GM18951 (cell line): Measurements from ENCODE around the gene PATZ1.
"Not testable (repeated sequence)": the region's sequence is repeated elsewhere in the genome, so short reads cannot be mapped to it uniquely, and the experiment has no call there.

Experiments used
- POLR2A ChIP-seq: IDR thresholded peaks from 4 replicates; pipeline ENCODE4 v1.6.1; 2011; ENCODE audit warnings: mild to moderate bottlenecking; ENCODE audit not compliant: insufficient read length, insufficient read depth; ENCODE audit errors: extremely low read depth
- in situ Hi-C: fragments of 300-500 bp; cut with MboI; formaldehyde crosslinking; loops from one replicate; pipeline ENCODE4 v1.12.0; 2022; ENCODE audit warnings: low sequenced_read_pairs, mixed read lengths, inconsistent platforms; ENCODE audit not compliant: unreplicated experiment

The PATZ1 gene, protein sequence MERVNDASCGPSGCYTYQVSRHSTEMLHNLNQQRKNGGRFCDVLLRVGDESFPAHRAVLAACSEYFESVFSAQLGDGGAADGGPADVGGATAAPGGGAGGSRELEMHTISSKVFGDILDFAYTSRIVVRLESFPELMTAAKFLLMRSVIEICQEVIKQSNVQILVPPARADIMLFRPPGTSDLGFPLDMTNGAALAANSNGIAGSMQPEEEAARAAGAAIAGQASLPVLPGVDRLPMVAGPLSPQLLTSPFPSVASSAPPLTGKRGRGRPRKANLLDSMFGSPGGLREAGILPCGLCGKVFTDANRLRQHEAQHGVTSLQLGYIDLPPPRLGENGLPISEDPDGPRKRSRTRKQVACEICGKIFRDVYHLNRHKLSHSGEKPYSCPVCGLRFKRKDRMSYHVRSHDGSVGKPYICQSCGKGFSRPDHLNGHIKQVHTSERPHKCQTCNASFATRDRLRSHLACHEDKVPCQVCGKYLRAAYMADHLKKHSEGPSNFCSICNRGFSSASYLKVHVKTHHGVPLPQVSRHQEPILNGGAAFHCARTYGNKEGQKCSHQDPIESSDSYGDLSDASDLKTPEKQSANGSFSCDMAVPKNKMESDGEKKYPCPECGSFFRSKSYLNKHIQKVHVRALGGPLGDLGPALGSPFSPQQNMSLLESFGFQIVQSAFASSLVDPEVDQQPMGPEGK

DNA sequence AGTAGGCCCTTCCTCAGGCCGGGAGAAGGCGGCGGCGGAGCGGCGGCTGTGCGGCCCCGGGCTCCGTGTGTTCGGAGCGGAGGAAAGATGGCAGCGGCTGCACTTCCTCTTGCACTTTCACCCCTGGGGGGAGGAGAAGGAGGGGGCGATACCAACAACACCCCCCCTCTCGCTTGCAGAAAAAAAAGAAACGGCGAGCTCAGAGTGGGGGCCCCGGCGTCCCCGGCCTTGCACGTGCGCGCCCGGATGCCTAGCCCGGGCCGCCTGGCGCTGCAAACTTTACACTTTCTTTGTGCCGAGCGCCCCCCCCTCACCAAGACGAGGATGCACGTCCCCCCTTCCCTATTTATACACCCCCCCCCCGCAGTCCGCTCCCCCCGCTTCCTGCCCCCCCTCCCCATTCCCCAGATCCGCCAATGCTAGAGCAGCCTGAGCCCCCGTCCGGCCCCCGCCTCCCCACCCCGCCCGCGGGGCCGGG lies at the start of gene PATZ1:
TSS of gene PATZ1 (minus strand) at position 92 of the 478 bp plus-strand sequence. CDS start 744 bp downstream, outside the sequence.
- TF ChIP-seq POLR2A, result peak; percentile 52
- in situ Hi-C loops, result no loop called here

DNA sequence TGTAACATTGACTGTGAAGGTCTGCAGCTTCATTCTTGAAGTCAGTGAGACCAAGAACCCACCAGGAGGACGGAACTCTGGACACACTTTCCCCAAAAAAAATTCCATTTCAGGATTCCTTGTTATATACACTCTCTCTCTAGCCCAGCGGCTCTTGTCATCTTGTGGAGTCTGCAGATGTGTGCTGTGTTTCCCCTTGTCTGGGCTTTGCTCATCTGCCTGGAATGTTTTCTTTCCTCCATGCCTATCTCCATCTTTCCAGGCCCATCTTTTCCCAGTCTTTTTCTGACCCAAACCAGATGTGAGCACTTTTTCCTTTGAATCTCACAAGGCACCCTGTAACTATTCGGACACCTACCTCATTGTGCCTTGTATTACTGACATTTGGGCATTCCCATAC lies 48.2 kb upstream of the PATZ1 start:
- in situ Hi-C loops, result no loop called here
- no peak for TF ChIP-seq POLR2A

DNA sequence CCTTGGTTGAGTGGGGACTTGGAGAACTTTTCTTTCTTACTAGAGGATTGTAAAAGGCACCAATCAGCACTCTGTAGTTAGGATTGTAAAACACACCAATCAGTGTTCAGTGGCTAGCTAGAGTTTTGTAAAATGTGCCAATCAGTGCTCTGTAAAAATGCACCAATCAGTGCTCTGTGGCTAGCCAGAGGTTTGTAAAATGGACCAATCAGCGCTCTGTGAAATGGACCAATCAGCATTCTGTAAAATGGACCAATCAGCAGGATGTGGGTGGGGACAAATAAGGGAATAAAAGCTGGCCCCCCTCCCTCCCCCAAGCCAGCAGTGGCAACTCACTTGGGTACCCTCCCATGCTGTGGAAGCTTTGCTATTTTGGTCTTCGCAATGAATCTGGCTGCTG lies 47.7 kb upstream of the PATZ1 start:
- no peak for TF ChIP-seq POLR2A
- in situ Hi-C loops, result no loop called here

DNA sequence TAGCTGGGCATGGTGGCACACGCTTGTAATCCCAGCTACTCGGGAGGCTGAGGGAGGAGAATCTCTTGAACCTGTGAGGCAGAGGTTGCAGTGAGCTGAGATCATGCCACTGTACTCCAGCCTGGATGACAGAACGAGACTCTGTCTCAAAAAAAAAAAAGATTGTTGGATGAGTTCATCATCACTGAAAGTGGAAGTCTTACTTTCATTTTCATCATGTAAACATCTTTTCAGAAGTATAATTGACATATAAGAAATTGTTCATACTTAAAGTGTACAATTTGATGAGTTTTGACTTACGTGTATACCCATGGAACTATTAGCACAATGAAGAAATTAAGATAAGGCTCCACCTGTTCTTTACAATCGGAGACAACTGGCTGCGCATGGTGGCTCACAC lies 32.5 kb upstream of the PATZ1 start:
- in situ Hi-C loops, result not testable (repeated sequence)

DNA sequence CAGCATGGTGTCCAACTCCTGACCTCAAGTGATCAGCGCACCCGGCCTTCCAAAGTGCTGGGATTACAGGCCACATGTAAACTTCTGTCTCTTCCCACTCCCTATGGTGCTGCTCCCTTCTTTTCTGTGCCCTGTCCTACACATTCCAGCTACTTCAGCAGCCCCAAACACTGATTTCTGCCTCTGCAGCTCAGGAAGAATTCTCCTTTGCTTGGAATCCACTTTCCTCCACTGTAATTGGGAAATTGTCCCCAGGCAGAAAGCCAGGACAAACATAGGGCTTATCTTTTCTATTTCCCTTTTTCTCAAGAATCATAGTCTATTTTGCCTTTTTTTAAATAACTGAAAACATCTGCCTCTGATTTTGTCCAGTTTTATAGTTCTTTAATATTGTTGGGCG lies 32.0 kb upstream of the PATZ1 start:
- TF ChIP-seq POLR2A, result no peak
- in situ Hi-C loops, result no loop called here

DNA sequence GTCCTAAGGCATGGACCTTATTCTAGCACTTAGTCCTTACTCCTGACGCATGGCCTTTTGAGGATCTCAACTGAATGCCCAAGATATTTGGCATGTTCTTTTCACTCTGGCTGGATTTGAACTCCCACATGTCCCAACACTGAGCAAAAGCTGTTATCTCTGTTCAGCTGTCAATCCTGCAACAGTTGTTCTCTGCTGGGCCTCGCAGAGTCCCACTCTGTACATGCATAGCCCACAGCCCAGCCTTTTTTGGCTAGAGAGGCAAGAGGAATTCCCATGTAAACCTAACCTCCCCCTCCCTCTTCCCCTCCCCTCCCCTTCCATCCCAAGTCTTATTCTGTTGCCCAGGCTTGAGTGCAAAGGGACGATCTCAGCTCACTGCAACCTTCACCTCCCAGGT lies 31.5 kb upstream of the PATZ1 start:
- TF ChIP-seq POLR2A, result no peak
- in situ Hi-C loops, result no loop called here

DNA sequence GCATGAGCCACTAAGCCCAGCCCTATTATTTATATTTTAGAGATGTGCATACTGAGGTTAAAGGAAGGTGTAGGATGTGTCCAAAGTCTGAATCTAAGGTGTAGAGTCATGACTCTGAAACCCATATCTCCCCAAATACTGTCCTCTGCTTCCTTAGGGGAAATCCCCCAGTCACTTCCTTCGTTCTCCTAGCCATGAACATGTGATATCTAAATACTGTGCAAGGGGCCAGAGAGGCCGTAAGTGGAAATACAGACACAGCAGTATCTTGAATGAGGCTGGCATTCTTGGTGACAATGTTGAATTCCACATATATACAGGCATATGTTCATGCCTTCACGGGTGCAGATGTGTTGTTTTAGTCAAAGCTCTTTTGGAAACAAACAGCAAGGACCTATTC lies 21.3 kb upstream of the PATZ1 start:
- no peak for TF ChIP-seq POLR2A
- in situ Hi-C loops, result no loop called here

DNA sequence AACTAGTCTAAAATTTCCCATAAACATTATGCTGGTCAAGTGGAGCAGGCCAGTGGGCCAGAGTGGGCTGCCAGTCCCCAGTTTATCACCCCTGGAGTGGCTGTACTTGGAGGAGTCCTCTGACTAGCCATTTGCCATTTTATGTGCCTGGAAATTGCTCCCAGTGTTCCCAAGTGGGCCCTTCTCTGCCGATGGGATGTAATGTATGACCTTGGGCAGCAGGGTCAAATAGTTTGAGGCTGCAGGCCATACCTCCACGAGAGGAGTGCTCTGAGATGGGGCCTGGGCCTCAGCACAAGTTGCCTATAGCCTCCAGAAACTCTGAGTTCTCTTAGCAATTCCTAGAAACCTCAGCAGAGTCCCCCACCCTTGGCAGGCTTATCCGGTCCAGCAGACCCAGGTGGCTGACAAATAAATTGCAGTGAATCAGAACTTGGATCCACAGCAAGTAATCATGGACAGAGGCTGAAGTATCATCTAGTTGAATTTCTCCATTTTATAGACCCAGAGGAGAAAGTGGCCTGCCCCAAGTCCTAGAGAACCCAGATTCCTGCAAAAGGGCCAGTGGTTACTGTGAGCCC lies 17.8 kb upstream of the PATZ1 start:
- TF ChIP-seq POLR2A, result no peak
- in situ Hi-C loops, result no loop called here

DNA sequence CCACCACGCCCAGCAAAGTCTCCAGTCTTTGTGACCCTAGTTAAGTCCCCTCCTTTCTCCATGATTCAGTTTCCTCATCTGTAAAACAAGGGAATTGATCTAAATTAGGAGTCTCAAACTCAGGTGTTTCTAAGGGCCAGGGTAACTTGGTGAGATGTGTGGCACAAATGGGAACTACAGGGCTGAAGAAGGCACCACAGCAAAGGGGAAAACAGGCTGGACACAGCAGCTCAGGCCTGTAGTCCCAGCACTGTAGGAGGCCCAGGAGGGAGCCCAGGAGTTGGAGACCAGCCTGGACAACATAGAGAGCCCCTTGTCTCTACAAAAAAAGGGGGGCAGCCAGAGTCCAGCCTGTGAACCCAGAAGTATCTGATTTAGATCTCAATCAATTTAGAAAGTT lies 15.6 kb upstream of the PATZ1 start:
- TF ChIP-seq POLR2A, result no peak
- in situ Hi-C loops, result no loop called here

DNA sequence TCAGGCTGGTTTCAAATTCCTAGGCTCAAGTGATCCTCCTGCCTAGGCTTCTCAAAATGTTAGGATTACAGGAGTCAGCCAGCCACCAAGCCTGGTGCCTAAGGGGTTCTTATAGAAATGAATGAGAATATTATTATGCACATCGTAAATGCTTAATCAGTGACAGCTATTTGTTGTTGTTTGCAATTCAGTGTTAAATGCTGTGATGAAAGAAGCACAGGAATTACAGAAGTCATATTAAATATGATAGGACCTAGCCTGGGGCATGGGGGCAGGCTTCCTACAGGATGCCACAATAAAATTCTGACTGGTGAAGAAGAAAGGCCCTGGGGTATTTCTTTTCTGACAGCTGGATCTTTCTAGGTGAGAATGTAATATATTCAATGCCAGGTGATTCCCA lies 13.9 kb upstream of the PATZ1 start:
- in situ Hi-C loops, result no loop called here
- TF ChIP-seq POLR2A, result no peak

DNA sequence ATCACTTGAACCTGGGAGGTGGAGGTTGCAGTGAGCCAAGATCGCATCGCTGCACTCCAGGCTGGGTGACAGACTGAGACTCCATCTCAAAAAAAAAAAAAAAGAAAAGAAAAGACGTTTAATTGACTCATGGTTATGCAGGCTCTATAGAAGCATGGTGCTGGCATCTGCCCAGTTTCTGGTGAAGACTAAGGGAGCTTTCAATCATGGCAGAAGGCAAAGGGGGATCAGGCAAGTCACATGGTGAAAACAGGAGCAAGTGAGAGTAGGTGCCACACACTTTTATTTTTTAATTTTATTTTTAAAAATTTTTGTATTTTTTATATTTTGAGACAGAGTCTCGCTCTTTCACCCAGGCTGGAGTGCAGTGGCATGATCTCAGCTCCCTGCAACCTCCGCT lies 8.4 kb upstream of the PATZ1 start:
- TF ChIP-seq POLR2A, result no peak
- in situ Hi-C loops, result no loop called here

DNA sequence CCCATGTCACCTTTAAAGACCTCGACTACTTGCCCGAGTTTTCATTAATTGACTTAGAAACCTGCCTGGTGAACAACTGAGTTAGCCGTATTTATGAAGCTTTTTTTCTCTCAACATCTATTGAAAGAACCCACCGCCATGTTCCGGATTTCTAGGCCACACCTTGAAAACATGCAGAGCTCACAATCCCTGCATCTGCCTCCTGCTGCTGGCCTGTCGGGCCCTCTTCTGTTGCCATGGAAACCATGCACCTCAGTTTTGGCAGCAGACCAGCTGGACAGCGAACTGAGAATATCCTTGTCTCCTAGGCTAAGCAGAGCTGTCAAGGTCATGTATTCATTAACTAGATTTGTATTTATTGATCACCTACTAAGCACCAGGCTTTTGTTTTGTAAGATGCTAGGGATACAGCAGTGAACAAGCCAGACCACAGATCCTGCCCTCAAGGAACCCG lies 4.3 kb upstream of the PATZ1 start:
- in situ Hi-C loops, result no loop called here
- TF ChIP-seq POLR2A, result no peak

DNA sequence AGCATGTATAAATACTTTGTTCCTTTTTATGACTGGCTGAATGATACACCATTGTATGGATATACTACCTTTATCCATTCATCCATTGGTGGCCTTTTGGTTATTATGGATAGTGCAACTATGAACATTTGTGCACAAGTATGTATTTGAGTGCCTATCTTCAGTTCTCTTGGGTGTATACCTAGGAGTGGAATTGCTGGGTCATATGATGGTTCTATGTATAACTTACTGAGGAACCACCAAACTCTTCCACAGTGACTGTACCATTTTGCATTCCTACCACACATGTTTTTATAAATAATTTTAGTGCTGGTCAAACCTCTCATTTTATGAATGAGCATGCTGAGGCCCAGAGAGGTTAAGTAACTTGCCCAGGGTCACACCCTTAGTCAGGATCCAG lies 3.8 kb upstream of the PATZ1 start:
- in situ Hi-C loops, result no loop called here

DNA sequence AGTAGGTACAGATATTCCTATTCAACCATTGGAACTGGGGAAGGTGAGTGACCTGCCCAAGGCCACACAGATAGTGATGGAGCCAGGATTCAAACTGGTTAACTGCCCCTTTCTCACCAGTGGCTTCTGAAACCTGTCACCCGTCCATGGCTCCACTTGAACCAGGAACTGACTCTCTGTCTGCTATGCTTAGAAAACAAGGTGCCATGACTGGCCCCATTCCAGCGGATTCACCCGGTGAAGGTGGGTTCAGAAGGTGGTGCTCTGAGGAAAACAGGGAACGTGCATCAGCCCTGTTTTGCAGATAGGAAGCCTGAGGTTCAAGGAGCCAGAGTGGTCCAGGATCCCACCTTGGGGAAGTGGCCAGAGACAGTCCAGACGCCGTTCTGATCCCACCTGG lies 2.6 kb upstream of the PATZ1 start:
- in situ Hi-C loops, result no loop called here
- no peak for TF ChIP-seq POLR2A

More for the DNA sequence above, 3.8 kb upstream of the PATZ1 start:
- TF ChIP-seq POLR2A, result no peak

DNA sequence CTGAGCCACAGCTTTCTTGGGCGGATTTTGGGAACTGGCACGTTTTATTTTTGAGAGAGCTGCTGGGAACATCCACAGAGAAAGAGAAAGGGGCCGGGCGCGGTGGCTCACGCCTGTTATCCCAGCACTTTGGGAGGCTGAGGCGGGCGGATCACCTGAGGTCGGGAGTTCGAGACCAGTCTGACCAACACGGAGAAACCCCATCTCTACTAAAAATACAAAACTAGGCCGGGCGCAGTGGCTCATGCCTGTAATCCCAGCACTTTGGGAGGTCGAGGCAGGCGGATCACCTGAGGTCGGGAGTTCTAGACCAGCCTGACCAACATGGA lies 1.8 kb upstream of the PATZ1 start:
- in situ Hi-C loops, result not testable (repeated sequence)
